NCI-H748 (cell line): ENCODE results near the gene WWP2.
"Not testable (repeated sequence)": the region's sequence is repeated elsewhere in the genome, so short reads cannot be mapped to it uniquely, and the experiment has no call there.

Experiments used
- DNase-seq: peaks from one replicate; lab custom pipeline; 2025; ENCODE audit not compliant: unreplicated experiment; lab: John Stamatoyannopoulos, UW

Gene WWP2

DNA sequence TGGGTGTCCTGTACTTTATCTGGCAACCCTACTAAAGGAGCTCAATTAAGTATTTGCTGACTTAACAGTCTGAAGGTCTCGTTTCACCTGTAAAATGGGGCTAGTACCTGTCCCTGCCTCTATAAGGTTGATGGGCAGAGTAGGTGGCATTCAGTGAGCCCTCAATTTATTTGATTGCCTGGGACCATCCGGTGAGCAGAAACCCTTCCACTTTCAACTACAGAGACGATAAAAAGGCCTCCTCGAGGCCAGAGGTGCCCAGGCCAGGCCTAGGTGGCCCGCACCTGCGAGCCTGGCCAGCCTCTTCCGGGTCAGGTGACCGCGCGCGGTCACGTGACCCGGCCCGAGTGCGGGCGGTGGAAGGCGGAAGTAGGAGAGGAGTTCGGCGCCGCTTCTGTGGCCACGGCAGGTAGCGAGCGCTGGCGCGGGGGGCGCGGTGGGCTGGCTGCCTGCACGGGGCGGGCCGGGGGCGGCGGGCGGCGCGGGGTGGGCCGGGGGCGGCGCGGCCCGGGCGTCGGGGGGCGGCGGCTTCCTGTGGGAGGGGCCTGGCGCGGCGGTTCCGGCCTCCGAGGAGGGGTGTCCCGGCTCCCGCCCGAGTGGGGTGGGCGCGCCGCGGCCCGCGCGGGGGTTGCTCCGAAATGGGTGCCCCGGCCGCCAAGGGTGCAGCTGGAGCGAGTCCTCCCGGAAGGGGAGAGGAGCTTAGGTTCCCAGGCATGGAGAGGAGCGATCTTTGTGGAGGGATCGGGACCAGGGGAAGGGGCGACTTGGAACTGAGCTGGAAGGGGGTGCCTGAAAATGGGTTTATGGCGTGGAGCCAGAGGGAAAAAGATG lies at the start of gene WWP2:
WWP2 (plus strand) TSS at position 350 of the 831 bp plus-strand sequence. CDS start 24,679 bp downstream, outside the sequence.
- peak; percentile 90 for DNase-seq

DNA sequence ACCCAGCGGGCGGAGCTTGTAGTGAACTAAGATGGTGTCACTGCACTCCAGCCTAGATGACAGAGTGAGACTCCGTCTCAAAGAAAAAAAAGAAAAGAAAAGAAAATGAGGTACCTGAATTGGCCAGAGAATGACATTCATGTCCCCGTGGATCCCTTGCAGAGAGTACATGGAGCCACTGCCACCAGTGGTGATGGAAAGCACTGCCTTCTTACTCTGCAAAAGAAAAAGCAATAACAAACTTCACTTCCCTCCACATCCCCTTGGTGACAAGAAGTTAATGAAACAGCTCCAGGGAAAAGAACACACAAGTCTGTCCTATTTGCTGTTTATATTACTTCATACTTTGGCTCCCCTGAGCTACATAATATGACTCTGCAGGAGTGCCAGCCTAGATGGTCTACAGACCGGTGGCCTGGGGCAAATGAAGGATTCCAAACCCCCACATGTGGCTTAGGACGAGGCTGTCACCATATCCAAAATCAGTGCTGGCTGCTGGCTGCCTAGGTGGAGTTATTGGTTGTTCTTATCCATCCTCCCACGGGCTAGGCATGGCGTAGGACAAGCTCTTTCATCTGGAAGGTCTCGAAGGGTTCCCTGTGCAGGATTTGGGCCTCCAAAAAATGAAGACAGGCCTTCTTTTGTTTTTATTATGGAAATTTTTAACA lies 49.1 kb upstream of the WWP2 start:
- DNase-seq, result no peak

DNA sequence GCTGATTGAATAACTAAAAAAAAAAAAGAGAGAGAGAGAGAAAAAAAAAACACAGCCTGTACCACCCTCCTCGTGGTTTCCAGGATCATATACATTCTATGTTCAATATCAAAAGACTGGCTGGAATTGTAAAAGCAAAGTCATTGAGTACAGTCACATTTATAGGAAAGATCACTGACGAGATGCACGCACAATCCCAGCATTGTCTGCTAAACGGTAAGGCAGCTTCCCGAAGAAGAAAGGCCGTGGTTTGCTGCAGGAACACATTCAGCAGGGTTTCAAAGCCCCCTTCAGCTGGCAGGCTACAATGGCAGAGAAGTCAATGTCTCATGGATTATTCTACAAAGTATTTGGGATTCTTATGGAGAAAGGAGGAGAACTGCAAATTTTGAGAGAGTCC lies 45.1 kb upstream of the WWP2 start:
- no peak for DNase-seq

DNA sequence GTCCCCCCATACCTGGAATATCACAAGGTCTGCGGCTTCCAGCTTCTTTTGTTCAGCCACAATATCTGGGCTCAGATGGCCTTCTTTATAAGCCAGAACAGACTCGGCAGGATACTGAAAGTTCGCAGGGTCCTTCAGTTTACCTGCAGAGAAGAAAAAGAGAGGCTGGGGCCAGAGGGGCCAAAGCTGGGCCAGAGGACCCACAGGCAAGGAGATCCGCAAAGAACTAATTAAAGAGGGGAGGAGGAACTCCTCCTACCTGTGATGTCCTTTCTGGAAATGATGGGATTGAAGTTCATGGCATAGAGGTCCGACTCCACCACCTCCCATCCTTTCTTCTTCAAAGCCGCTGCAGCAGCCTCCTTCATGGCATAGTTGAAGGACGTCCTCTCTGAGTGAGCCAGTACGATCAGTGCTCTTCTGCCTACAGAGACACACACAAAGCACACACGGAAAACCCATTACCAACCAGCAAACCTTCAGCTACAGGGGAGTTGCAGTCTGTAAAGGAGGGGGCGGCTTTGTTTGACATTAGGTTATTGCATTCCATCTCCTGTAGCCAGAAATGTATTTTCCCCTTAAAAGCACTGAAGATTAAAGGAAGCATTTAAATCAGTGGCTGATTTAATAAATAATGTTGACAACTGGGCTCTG lies 43.9 kb upstream of the WWP2 start:
- no peak for DNase-seq

DNA sequence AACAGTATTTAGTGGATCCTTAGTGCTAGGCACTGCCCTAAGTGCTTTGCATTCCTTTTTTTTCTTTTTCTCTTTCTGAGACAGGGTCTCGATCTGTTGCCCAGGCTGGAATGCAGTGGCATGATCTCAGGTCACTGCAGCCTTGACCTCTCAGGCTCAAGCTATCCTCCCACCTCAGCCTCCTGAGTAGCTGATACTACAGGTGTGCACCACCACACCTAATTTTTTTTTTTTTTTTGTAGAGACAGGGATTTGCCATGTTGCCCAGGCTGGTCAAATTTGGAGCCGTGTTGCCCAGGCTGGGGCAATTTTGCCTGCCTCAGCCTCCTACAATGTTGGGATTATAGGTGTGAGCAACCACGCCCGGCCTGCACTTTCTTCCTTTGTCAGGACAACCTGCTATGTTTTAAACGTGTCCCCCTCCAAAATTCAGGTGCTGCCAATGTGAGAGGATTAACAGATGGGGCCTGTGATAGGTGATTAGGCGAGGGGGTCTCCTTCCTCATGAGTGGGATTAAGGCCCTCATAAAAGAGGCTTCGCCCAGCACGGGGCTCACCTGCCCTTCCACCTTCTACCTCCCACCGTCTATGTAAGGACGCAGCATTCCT lies 41.2 kb upstream of the WWP2 start:
- no peak for DNase-seq

DNA sequence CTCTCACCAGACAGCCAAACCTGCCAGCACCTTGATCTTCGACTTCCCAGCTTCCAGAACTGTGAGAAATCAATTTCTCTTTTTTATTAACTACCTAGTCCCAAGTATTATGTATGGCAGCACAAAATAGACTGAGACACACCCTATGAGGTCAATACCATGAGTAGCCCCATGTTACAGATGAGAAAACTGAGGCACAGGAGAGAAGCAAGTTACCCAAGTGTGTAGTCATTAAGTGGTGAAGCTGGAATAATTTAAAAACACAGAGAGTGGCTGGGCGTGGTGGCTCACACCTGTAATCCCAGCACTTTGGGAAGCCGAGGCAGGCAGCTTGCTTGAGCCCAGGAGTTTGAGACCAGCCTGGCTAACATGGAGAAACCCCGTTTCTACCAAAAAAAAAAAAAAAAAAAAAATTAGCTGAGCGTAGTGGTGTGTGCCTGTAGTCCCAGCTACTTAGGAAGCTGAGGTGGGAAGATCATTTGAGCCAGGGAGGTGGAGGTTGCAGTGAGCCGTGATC lies 40.6 kb upstream of the WWP2 start:
- DNase-seq, result no peak

DNA sequence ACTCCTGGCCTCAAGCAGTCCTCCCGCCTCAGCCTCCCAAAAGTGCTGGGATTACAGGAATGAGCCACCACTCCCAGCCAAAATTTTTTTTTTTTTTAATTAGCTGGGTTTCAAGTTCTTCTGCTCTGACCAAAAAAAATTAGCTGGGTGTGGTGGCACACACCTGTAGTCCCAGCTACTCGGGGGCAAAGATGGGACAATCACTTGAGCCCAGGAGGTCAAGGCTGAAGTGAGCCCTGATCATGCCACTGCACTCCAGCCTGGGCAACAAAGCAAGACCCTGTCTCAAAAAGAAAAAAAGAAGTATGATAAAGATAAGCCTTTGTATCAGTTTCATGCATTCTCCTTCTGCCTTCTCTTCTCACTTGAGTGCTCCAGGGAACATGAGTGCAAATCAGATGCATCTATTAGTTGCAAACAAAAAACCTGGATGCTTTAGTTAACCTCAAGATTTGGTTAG lies 37.7 kb upstream of the WWP2 start:
- no peak for DNase-seq

DNA sequence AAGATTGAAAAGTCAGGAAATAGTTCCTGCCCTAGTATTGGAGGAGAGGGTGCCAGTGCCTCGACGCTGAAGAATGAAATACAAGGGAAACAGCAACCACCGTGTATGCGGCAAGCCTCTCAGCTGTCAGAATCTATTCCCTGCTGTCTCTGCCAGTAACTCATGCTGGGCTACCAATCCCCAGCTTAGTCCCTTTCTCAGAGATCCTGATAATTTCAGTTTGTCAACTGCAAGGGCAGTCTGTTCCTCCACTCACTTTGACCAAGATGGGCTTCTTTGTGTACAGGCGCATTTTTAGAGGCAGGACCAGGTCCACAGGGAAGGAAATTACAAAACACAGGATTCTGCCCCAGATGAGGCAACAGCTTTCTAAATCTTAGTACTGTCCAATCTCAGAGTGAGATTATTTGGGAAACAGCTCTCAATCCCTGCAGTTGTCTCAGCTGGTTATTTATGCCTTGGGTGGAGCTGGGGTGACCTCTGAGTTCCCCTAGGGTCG lies 37.1 kb upstream of the WWP2 start:
- DNase-seq, result no peak

DNA sequence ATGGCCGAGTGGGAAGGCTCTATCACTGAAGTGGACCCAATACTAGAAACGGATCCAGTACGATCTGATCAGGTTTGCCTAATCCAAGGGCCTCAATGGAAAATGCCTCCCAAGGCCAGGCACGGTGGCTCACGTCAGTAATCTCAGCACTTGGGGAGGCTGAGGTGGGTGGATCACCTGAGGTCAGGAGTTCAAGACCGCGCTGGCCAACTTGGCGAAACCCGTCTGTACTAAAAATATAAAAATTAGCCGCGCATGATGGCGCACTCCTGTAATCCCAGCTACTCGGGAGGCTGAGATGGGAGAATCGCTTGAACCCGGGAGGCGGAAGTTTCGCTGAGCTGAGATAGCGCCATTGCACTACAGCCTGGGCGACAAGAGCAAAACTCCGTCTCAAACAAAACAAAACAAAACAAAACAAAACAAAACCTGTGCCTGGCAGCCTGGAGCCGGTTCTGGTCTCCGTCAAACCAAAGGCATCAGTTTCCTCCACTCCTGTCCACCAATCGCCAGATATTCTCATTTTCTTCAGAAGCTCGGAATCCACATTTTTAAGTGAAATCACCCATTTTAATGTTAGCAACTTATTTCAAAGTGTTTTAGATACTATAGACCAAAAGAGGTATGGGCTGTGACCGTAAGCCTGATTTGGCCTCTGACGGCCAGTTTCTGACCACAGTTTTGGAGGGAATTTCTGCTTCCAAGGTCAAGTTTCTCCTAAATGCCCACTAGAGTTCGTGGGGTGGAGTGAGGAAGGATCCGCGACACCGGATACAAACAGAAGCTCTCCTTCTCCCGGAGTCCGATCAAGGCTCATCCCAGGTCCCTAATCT lies 36.4 kb upstream of the WWP2 start:
- no peak for DNase-seq

DNA sequence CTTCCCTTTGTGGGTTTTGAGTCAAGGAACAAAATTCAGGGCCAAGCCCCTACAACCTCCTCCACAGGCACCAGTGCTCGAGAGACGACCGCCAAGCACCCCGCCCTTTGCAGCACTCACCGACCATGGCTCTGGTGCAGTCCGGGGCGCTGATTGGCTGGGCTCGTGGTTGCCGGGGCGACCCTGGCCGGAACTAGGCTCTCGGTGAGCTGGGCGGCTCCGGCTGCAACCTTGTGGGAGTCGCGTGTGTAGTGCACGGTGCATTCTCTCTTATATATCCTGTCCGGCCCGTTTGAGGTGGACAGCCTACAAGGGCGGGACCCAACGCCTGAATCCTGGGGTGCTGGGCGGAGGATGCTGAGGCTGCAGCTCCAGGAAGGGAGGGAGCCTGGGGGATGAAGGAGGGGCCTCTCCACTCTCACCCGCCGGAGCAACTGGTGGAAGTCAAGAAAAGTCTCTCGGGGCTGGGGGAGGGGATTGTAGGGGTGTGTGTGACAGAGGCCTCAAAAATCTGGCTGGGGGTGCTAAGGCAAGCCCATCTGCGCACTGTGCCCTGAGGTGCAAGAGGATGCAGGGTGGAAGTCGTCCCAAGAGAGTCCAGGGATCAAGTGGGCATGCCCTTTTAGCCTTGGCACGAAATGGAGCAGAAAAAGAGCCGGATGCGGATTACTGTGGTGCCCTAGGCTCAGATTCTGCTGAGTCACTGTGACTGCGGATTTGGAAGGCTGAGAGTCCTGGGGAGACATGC lies 35.6 kb upstream of the WWP2 start, which contains the start of gene NQO1:
NQO1 (minus strand) TSS at position 248 of the 748 bp plus-strand sequence; CDS start at position 127, 121 bp downstream.
- peak; percentile 92 for DNase-seq

DNA sequence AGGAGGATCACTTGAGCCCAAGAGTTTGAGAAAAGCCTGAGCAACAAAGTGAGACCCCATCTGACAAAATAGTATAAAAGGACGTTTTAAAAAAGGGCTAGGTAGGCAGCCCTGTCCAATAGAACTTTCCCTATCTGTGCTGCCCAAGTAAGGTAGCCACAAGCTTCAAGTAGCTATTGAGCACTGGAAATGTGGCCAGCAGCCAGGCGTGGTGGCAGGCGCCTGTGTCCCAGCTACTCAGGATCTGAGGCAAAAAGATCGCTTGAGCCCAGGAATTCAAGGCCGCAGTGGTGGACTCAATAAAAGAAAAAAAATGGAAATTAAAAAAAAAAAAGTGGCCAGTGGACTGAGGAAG lies 34.2 kb upstream of the WWP2 start:
- DNase-seq, result no peak

DNA sequence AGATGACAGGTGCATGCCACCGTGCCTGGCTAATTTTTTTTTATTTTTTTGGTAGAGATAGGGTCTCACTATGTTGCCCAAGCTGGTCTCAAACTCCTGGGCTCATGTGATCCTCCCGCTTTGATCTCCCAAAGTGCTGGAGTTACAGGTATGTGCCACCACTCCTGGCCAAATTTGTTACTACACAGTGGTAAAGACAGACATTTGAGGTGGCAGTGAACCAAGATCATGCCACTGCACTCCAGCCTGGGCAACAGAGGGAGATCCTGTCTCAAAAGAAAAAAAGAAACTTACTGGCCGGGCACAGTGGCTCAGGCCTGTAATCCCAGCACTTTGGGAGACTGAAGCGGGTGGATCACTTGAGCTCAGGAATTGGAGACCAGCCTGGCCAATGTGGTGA lies 33.1 kb upstream of the WWP2 start:
- DNase-seq, result not testable (repeated sequence)

DNA sequence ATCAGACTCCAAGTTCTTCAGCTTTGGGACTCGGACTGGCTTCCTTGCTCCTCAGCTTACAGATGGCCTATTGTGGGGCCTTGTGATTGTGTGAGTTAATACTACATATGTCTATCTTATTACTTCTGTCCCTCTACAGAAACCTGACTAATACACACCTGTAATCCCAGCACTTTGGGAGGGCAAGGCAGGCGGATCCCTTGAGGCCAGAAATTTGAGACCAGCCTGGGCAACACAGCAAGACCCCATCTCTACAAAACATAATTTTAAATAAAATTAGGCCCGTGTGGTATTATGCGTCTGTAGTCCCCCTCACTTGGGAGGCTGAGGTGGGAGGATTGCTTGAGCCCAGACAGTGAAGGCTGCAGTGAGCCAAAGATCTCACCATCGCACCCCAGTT lies 30.9 kb upstream of the WWP2 start:
- not testable (repeated sequence) for DNase-seq

DNA sequence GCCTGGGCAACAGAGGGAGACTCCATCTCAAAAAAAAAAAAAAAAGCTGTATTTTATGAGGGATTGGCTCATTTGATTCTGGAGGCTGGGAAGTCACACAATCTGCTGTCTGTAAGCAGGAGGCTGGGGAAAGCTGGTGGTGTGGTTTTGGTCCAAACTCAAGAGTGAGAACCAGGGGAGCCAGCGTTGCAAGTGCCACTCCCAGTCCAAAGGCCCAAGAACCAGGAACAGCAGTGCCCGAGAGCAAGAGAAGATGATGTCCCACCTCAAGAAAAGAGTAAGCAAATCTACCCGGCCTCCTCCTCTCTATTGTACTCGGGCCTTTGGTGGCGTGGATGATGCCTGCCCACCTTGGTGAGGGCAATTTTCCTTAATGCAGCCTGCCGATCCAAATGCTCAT lies 30.0 kb upstream of the WWP2 start:
- no peak for DNase-seq

DNA sequence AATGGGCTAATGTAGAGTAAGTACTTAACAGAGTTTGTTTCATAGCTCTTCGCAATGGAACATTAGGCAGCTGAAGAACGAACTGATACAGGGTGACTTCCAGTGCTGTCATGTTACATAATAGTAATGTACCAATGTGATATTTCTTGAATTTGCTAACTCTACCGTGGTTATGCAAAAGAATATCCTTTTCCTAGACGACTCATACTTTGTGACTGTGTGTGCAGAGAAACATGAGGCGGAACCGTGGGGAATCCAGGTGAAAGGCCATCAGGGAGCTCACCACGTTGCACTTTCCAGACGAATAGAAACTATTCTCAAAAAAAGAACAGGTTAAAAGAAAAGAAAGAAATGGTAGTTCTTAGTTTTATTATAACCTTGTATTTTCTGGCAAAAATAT lies 20.6 kb upstream of the WWP2 start:
- no peak for DNase-seq

DNA sequence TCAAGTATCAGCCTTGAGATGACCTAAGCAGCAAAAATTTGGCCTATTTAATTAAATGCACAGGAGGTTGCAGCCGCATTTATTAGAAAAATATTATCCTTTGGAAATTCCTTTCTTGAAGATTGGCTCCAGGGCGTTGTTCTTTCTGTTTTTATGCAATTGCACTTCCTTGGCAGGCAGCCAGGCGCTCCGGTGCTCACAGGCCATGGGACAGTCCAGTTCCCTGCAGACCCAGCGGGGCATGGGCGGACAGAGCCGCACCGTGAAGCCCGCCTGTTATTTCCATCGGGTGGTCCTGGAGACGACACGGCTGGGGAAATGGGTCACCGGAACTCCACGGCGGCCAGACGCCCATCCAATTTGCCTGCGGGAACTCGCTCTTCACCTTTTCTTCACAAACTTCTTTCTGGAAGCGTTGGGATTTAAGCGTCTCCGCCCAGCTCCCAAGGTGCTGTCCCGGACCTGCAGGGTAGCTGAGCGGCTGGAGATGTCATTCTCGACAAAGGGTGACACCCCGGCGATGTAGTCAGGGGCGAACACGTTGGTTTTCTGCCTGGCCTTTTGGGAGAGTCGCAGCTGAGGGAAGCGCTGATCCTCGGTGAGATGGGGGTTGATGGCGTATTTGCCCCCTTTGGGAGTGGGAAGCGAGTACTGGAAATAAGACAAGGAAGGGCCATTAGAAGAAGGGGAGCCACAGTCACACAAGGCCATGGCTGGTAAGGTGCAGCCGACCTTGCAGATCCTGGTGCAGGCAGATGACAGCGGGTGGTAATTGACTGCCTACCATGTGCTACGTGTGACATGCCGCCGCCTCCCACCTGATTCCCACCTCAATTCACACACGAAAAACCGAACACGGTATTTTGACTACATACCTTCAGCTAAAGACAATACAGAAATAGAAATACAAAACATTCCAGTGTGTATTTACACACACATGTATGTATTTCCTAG lies 19.9 kb upstream of the WWP2 start:
- DNase-seq, result peak; percentile 1

DNA sequence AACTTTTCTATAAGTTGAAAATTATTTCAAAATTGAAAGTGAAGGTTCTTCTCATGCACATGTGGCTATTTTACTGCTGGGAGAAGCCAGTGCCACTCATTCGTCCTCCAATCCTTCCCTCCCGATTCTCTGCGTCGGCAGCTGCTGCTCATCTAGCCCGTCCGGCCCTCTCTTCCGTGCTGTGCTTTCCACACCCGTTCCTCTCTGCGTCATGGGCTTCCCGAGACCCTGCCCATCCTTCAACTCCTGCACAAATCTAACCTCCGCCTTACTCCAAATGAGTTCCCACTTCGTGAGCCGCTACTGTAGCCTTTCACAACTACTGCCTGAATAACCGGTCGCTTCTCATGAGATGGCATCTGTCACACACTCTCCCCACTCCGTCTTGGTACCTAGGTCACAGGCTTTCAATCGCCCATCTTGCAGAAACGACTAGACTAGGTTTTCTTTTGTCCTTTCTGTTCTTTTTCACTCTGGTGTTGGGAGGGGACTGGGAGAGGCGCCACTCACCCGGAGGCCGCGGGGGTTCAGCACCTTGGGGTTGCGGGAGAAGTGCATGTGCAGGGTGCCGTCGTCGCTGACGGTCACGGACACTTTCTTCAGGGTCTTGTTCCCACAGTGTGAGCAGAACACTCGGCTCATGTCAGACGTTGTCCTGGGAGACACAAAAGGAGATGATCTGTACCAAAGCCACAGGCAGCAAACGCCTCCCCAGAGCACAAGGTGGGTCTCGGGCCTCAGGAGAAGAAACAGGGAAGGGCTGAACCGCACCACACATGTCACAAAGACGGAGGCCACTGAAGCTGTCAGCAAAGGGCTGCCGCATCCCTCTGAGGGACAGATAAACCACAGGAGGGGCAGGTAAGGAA lies 17.5 kb upstream of the WWP2 start:
- no peak for DNase-seq
